ENCODE data around the gene THOC5.
A peak's percentile ranks its signal among the peaks of the same experiment; 100 is the strongest.
"Not testable (repeated sequence)": the region's sequence is repeated elsewhere in the genome, so short reads cannot be mapped to it uniquely, and the experiment has no call there.

THOC5 gene

DNA sequence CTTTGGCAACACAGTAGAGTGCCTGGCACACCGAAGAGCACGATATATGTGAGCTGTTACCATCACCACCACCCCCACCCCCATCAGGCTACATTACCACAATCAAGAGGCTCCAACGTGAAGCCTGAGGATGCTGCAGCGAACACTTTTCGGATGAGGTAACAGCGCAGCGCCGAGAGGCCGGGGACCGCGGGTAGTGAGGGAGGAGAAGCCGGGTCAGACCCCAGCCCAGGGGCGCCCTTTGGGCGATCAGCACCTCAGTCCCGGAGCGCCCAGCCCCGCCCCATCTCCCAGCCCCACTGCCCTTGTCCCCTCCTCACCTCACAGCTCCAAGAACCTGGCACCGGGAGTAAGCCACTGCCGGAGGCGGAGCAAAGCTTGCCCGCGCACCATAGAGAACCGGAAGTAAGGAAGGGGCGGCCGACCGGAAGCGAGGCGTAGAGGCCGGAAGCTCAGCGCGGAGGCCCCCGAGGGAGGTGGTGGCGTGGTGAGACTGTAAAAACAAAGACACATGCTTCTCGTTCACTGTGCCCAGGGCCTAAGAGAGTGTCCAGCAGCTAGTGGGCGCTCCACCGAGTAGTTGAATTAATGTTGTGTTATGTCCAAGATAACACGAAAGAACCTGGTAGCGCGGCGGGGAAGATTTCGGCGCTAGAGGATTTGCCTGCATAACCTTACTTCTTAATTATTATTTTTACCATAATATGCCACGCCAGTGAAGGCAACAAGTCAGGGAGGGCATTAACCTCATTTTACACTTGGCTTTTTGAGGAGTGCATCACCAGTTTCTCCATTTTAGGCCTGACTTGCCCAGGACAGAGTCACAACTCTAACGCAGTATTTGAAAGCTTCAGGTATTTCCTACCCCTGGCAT lies at the start of gene THOC5:
Gene THOC5, minus strand, starts transcription at position 407 of the 874 bp plus-strand sequence. CDS start 4,610 bp downstream, outside the sequence.
- peak; percentile 80 for DNase-seq (ENCODE audit: low read depth)

DNA sequence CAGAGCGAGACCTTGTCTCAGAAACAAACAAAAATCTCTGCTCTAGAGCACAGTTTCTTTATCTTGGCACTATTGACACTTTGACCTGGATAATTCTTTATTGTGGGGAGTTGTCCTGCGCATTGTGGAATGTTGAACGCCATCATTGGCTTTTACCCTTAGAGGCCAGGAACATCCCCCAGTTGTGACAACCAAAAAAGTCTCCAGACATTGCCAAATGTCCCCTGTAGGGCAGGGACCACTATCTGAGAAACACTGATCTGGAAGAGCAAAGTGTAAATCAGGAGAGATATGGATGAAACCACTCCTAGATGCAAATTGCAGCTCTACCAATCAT lies 45.1 kb upstream of the THOC5 start:
- no peak for DNase-seq (ENCODE audit: low read depth)

DNA sequence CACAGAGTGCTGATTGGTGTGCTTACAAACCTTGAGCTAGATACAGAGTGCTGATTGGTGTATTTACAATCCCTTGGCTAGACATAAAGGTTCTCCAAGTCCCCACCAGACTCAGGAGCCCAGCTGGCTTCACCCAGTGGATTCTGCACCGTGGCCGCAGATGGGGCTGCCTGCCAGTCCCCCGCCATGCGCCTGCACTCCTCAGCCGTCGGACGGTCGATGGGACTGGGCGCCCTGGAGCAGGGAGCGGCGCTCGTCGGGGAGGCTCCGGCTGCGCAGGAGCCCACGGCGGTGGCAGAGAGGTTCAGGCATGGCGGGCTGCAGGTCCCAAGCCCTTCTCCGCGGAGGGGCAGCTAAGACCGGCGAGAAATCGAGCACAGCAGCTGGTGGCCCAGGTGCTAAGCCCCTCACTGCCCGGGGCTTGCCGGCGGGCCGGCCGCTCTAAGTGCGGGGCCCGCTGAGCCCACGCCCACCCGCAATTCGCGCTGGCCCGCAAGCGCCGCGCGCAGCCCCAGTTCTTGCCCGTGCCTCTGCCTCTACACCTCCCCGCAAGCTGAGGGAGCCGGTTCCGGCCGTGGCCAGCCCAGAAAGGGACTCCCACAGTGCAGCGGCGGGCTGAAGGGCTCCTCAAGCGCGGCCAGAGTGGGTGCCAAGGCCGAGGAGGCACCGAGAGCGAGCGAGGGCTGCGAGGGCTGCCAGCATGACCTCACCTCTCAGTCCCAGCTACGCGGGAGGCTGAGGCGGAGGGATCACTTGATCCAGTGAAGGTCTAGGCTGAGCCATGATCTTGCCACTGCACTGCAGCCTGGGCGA lies 44.5 kb upstream of the THOC5 start:
- not testable (repeated sequence) for DNase-seq (ENCODE audit: low read depth)

DNA sequence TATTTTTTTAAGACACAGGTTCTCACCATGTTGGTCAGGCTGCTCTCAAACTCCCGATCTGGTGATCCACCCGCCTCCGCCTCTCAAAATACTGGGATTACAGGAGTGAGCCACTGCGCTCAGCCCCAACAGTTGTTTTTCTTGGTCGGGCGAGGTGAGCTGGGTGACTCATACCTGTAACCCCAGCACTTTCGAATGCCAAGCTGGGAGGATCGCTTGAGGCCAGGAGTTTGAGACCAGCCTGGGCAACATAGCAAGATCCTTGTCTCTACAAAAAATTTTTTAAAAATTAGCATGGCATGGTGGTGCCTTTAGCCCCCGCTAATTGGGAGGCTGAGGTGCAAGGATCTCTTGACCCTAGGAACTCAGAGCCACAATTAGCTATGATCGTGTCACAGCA lies 42.9 kb upstream of the THOC5 start:
- DNase-seq (ENCODE audit: low read depth) = no peak

DNA sequence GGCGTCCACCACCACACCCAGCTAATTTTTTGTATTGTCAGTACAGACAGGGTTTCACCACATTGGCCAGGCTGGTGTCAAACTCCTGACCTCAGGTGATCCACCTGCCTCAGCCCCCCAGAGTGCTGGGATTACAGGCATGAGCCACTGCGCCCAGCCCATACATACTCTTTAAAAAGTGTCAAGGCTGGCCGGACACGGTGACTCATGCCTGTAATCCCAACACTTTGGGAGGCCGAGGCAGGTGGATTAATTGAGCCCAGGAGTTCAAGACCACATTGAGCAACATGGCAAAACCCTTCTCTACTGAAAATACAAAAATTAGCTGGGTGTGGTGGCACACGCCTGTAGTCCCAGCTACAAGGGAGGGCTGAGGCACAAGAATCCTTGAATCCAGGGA lies 40.9 kb upstream of the THOC5 start:
- DNase-seq (ENCODE audit: low read depth) = not testable (repeated sequence)

DNA sequence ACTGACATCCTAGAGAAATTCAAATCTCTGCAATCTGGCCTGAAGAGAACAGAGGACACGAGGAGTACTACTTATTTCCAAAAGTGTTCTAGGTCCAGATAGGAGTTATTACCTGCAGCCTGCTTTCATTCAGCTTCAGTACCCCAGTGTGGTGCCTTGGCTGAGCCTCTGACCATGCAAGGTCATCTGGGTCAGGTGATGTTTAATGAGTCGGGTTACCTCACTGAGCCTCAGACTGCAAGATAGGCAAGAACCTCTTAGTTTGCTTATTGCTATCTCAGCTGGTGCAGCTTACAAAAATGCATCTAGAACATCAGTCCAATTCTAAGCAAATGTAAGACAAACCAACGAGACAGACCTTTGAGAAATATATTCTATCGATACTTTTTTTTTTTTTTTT lies 40.4 kb upstream of the THOC5 start:
- DNase-seq (ENCODE audit: low read depth) = no peak

DNA sequence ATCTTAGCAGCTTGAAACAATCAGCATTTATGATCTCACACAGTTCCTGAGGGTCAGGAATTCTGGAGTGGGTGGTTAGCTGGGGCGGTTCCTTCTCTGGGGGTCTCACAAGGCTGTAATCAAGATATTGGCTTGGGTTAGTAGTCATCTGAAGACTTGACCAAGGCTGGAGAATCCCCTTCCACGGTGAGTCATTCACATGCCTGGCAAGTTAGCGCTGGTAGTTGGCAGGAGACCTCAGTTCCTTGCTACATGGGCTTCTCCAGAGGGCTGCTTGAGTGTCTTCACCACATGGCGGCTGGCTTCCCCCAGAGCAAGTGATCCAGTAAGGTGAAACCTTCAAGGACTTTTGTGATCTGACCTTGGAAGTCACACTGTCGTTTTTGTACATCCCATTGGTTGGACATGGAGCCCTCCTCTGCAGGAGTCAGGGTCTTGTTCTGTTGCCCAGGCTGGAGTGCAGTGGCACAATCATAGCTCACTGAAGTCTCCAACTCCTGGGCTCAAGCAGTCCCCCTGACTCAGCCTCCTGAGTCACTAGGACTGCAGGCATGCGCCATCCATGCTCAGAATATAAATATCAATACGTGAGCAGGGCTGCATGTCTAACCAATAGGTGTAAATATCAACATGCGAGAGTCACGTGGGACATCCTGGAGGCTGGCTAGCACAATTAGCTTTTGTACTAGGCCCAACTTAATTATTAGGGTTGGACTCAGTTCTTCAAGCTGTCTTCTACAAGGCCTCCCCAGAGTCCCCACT lies 34.6 kb upstream of the THOC5 start:
- no peak for DNase-seq (ENCODE audit: low read depth)

DNA sequence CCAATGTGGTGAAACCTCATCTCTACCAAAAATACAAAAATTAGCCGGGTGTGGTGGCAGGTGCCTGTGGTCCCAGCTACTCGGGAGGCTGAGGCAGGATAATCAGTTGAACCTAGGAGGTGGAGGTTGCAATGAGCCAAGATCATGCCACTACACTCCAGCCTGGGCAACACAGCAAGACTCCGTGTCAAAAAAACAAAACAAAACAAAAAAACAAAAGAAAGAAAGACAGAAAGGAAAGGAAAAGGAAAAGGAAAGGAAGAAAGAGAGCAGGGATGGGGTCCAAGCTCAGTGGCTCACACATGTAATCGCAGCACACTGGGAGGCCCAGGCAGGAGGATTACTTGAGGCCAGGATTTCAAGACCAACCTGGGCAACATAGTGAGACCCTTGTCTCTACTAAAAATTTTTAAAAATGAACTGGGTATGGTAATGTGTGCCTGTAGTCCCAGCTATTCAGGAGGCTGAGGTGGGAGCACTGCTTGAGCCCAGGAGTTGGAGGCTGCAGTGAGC lies 32.7 kb upstream of the THOC5 start:
- DNase-seq (ENCODE audit: low read depth) = not testable (repeated sequence)

DNA sequence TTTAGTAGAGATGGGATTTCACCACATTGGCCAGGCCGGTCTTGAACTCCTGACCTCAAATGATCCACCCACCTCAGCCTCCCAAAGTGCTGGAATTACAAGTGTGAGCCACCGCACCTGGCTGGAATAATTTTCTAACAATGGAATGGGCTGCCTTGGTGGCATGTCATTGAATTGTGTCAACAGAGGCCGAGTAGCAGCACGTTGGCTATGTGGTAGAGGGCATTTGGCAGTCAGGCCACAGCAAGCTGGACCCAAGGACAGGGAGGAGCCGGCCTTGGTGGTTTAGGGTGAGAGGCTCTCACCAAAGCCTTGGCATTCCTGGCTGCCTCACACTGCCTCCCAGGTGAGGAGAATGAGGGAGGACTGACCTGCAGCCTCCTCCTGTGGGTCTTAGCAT lies 31.4 kb upstream of the THOC5 start:
- no peak for DNase-seq (ENCODE audit: low read depth)

DNA sequence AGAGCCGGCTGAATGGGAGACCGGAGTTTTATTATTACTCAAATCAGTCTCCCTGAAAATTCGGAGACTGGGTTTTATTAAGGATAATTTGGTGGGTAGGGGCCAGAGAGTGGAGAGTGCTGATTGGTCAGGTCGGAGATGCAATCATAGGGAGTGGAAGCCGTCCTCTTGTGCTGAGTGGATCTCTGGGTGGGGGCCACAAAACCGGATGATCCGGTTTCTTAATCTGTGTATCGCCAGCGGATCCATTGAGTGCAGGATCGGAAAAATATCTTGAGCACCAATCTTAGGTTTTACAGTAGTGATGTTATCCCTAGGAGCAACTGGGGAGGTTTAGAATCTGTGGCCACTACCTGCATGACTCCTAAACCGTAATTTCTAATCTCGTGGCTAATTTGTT lies 28.2 kb upstream of the THOC5 start:
- DNase-seq (ENCODE audit: low read depth) = no peak

DNA sequence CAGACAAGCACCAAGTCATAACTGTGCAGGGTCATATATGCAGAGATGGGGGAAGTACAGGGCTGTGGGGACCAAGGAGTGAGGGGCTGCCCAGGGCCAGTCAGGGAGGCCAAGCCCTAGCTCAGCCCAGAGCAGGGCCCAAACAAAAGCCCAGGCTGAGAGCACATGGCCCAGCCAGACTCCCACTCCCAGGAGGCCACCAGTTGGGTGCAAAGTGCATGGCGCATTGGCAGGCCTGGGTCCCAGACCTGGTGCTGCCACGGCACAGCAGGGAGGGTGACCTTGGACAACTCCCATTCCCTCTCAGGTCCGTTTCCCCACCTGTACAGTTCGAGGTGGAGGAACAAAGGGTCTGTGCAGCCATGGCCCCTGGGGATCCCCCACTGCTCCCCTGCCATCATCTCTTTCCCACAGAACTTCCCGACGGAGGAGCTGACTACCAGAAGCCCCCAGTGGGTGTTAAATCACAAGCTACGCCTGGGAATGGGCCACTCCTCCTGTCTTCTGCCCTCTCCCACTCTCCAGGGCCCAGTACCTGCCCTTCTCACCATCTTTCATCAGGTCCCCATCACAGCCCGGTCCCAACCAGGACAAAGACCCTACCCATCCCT lies 26.7 kb upstream of the THOC5 start:
- no peak for DNase-seq (ENCODE audit: low read depth)

DNA sequence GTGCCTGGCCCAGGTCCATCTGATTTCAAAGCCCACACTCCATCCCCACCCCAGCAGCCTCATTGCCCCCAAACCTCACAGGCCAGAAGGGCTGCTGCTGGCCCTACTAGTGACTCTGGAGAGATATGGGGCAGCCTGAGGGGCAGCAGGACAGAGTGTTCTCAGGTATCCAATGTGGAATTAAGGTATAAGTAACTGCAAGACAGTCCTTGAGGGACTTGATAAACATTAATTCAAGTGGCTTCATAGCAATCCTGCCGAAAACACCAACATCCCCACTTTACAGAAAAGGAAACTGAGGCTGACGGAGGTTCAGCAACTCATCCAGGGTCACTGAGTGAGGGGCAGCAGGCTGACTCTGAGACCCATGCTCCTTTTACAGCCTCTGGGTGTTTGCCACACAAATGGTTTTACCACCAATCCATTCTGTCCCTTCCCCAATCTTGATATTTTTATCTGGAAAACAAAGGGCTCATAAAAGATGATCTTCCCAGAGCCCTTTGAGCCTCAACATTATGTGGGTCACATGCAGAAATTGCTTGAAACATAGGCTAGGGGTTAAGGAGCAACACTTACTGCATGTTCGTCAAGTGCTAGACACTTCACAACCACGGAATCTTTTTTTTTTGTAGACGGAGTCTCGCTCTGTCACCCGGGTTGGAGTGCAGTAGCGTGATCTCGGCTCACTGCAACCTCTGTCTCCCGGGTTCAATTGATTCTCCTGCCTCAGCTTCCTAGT lies 25.1 kb upstream of the THOC5 start:
- no peak for DNase-seq (ENCODE audit: low read depth)

DNA sequence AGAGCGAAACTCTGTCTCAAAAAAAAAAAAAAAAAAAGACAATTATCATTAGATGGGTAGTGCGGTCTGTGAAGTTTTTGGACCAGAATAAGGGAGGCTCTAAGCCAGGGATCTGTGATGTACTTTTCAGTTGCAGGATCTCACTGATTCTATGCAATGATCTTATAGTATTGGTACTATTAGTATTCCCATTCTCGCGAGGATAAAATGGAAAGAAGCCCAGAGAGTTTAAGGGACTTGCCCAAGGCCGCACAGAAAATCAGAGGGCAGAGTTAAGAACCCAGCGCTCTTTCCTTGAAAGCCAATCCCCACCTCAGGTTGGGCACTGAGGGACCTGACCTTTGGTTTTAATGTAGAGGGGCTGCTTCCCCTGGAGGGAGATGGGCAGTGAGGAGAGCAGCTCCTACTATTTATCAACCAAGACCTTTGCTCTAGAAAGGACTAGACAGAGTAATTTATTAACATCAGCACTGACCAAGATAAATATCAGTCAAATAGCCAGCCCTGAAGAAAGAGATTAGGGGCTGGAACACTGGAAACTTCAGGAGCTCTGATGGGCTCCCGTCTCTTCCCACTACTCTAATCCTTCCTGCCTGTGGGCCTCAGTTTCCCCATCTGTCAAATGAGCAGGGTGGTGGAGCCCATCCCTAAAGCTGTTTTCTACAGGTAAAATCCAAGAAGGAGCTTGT lies 21.3 kb upstream of the THOC5 start:
- no peak for DNase-seq (ENCODE audit: low read depth)

DNA sequence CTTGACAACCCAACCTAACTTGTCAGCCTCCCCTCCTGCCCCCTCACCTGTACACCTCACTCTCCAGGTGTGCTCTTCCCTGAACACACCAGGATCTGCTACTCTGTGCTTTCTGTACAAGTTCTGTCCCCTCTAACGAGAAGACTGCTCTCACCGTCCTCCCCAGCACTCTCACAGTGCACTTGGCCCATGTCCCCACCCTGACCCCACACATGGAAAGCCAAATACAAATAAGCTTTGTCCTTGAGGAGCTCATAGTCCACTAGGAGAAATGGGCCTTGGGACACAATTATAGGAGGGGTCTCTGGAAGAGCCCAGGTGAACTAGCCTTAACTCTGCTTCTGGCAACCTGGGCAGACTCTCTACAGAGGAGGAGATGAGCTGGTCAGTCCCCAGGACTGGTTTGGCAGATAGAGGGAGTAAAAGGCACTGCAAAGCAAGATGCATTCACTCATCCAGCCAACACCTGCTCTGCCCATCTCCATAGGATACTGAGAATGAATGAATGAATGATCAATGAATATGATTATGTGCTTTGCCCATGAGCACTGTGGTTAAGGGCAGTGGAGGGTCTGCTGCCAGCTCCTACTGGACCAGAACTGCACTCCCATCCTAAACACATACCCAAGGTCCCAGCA lies 17.5 kb upstream of the THOC5 start:
- DNase-seq (ENCODE audit: low read depth) = no peak

DNA sequence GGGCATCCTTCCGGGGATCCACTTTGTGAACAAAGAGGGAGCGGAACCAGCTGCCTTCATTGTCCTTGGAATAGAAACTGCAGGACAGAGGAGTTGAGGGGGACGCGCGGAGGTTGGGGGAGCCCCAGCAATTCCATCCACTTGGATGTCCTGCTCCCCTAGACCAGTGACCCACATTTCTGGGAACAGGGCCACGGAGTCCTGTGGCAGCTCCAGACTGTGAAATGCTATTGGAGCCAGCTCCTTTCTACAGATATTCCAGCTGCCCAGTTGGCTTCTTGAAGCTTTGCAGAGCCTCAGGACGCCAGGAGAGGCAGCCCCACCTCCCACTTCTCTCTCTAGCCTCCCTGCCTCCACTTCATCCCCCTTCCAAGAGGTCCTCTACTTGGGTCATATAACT lies 16.9 kb upstream of the THOC5 start:
- no peak for DNase-seq (ENCODE audit: low read depth)

DNA sequence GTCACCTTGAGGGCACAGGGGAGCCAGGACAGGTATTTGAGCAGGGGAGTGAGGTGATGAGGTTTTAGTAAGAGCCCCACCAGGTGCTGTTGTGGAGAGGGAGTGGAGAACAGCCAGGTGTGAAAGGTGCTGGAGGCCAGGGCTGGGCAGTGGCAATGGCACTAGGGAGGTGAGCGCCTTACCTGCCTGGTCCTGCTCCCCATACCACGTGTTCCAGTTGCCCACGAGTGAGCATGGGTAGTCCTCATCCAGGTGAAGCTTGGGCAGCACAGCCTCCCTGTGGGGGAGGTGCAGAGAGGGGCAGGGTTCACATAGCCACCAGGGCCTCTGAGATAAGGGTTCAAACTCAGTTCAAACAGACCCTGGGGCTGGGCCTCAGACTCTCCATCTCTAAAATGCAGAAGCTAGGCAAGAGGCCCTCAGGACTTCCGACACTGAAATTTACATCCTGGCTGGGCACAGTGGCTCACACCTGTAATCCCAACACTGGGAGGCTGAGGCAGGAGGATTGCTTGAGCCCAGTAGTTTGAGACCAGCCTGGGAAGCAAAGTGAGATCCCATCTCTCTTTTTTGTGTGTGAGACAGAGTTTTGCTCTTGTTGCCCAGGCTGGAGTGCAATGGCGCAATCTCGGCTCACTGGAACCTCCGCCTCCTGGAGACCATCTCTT lies 15.6 kb upstream of the THOC5 start:
- DNase-seq (ENCODE audit: low read depth) = no peak

DNA sequence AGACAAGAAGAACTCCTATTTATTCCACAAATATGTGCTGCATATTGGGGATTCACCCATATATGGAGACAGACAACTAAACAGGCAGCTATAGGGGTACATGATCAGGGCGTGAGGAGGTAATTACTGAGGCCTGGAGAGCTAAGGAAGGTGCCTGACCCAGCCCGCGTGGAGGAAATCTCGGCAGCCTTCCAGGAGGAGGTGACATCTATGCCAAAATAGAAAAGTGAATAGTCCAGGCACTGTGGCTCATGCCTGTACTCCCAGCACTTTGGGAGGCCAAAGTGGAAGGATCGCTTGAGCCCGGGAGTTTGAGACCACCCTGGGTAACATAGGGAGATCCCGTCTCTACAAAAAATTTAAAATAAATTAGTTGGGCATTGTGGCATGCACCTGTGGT lies 13.8 kb upstream of the THOC5 start:
- no peak for DNase-seq (ENCODE audit: low read depth)

DNA sequence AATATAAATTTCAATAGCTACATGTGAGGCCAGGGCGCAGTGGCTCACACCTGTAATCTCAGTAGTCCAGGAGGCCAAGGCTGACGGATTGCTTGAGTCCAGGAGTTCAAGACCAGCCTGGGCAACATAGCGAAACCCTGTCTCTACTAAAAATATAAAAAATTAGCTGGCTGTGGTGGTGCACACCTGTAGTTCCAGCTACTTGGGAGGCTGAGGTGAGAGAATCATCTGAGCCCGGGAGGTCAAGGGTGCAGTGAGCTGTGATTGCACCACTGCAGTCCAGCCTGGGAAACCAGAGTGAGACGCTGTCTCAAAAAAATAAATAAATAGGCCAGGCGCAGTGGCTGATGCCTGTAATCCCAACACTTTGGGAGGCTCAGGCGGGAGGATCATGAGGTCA lies 13.0 kb upstream of the THOC5 start:
- DNase-seq (ENCODE audit: low read depth) = not testable (repeated sequence)

DNA sequence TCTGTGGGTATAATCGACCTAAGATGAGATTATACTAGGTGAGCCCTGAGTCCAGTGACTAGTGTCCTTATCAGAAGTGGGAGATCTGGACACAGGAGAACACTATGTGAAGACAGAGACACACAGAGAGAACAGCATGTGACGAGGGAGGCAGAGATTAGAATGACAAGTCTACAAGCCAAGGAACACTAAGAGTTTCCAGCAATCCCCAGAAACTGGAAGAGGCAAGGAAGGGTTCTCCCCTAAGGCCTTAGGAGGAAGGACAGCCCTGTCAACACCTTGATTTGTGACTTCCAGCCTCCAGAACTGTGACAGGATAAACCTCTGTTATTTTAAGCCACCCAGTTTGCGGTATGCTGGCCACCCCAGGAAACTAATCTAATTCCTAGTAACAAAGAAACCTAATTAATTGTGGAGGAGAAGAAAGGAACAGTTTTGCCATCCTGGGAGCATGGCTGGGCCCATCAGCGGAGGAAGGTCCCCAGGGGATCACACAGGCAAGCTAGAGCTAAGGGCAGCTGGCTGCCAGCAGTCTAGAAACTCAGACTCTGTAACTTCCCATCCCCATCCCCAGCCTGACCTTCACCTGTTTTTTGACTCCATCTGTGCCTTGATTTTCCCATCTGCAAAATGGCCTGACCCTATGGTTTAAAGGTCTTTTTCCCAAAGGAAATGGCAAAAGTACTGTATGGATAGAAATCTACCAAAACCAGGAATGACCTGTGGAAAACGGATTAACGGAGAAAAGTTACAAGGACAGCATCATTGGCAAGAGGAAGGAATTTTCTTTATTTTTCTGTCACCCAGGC lies 10.3 kb upstream of the THOC5 start:
- no peak for DNase-seq (ENCODE audit: low read depth)

Measured in T-helper 22 cell (primary cell).